Peyer's patch (tissue), 4 donors: Measurements from ENCODE around the gene CDH2. TPM values are rescaled to one million over a fixed set of nuclear protein-coding genes. Genes with fewer than 3 reads are reported as not detected.

Experiments used
- DNase-seq, 3 donors: peaks; one replicate each; pipeline ENCODE4 v3.0.0-alpha.2; 2017 to 2019
- H3K27ac ChIP-seq, 4 donors: fragments of 200-600 bp; sonication (generic); one replicate each; pipeline ENCODE4 v1.5.1; 2016 to 2019
- H3K27me3 ChIP-seq, 2 donors: fragments of 200-600 bp; sonication (generic); one replicate each; pipeline ENCODE4 v1.5.1; 2019
- H3K36me3 ChIP-seq, 3 donors: fragments of 200-600 bp; sonication (generic); one replicate each; pipeline ENCODE4 v1.5.1; 2016 to 2019
- H3K4me1 ChIP-seq, 4 donors: fragments of 200-600 bp; sonication (generic); one replicate each; pipeline ENCODE4 v1.5.1; 2016 to 2019
- H3K4me3 ChIP-seq, 4 donors: fragments of 200-600 bp; sonication (generic); 1 replicate in 3 of 4; 2 replicates in 1 of 4; pipeline ENCODE4 v1.5.1; 2016 to 2019; ENCODE audit warnings: mild to moderate bottlenecking in 1 of 4
- H3K9me3 ChIP-seq, 4 donors: fragments of 200-600 bp; sonication (generic); one replicate each; pipeline ENCODE4 v1.5.1; 2016 to 2019; ENCODE audit warnings: mild to moderate bottlenecking in 1 of 4
- CTCF ChIP-seq, 6 experiments: fragments of 450-650 bp in 4 of 6; fragments of 200-600 bp in 2 of 6; sonication (generic) in 1 of 6; IDR thresholded peaks; one replicate each; pipeline ENCODE4 v1.5.1; 2017 to 2019; ENCODE audit warnings: antibody characterized with exemption in 6 of 6, mild to moderate bottlenecking in 3 of 6, moderate library complexity in 1 of 6
- POLR2A ChIP-seq, 2 donors: fragments of 450-650 bp; IDR thresholded peaks; one replicate each; pipeline ENCODE4 v1.5.1; 2017; ENCODE audit warnings: antibody characterized with exemption in 2 of 2, mild to moderate bottlenecking in 2 of 2, moderate library complexity in 2 of 2
- total RNA-seq, 4 donors: library from RNA; depleted of rRNA; stranded (reverse); fragments of >200 nt; gene quantifications; one replicate each; pipeline ENCODE4 v1.1.0, GENCODE V29; 2016

The CDH2 gene
- total RNA-seq, 4 donors from 2014 or later: 0.66 to 1.3 TPM; not detected in 2

- Histone ChIP-seq H3K4me3 (no peak overlapping the region), H3K36me3 (no peaks in the 10 kb centered on the region), H3K27ac (no peak overlapping the region), H3K9me3 (no peaks in the 10 kb centered on the region), H3K27me3 (no peaks in the 10 kb centered on the region), H3K4me1 (no peaks in the 10 kb centered on the region)
- TF ChIP-seq POLR2A (IDR thresholded peaks at IDR 0.05) (no peak), CTCF (IDR thresholded peaks at IDR 0.05) (no peak)
- no peak for DNase-seq
Measured at GRCh38 chr18:28065031-28065792, 111.7 kb downstream of the CDH2 start.

GRCh38 chr18:28063926-28064325 lies 113.0 kb downstream of the CDH2 start:
- no peak for TF ChIP-seq POLR2A (IDR thresholded peaks at IDR 0.05)
- no peak for TF ChIP-seq CTCF (IDR thresholded peaks at IDR 0.05)
- H3K4me3 ChIP-seq: no peak overlapping the region
- H3K27ac ChIP-seq: no peak overlapping the region
- no peak for DNase-seq
- no peaks in the 10 kb centered on the region for H3K36me3 ChIP-seq
- H3K9me3 ChIP-seq: no peaks in the 10 kb centered on the region
- H3K27me3 ChIP-seq: no peaks in the 10 kb centered on the region
- H3K4me1 ChIP-seq: no peaks in the 10 kb centered on the region

- DNase-seq: no peak
- TF ChIP-seq POLR2A (IDR thresholded peaks at IDR 0.05): no peak
- TF ChIP-seq CTCF (IDR thresholded peaks at IDR 0.05): no peak
- Histone ChIP-seq H3K27ac (no peak overlapping the region), H3K36me3 (no peaks in the 10 kb centered on the region), H3K27me3 (no peaks in the 10 kb centered on the region), H3K4me3 (no peak overlapping the region), H3K4me1 (no peaks in the 10 kb centered on the region), H3K9me3 (no peaks in the 10 kb centered on the region)
Measured at GRCh38 chr18:28063271-28063761, 113.6 kb downstream of the CDH2 start.

GRCh38 chr18:28062443-28062842 lies 114.5 kb downstream of the CDH2 start:
- H3K4me3 ChIP-seq: no peak overlapping the region
- H3K9me3 ChIP-seq: no peaks in the 10 kb centered on the region
- TF ChIP-seq CTCF (IDR thresholded peaks at IDR 0.05): no peak
- no peak for TF ChIP-seq POLR2A (IDR thresholded peaks at IDR 0.05)
- DNase-seq: no peak
- no peaks in the 10 kb centered on the region for H3K27me3 ChIP-seq
- H3K36me3 ChIP-seq: no peaks in the 10 kb centered on the region
- no peak overlapping the region for H3K27ac ChIP-seq
- H3K4me1 ChIP-seq: no peaks in the 10 kb centered on the region

- TF ChIP-seq POLR2A (IDR thresholded peaks at IDR 0.05) (no peak), CTCF (IDR thresholded peaks at IDR 0.05) (no peak)
- Histone ChIP-seq H3K36me3 (no peaks in the 10 kb centered on the region), H3K4me1 (no peaks in the 10 kb centered on the region), H3K9me3 (no peaks in the 10 kb centered on the region), H3K27me3 (no peaks in the 10 kb centered on the region), H3K27ac (no peak overlapping the region), H3K4me3 (no peak overlapping the region)
- no peak for DNase-seq
Measured at GRCh38 chr18:28059861-28060260, 117.1 kb downstream of the CDH2 start.
